ENCODE results near the gene PCNT.

The PCNT gene

GRCh38 chr21:46355161-46356004 lies 31.4 kb downstream of the PCNT start:
- POLR2A ChIA-PET: no interaction called here
- no peak for TF ChIP-seq GLI4 (tag by site-specific recombination; IDR thresholded peaks at IDR 0.05)
- no peak for TF ChIP-seq ZNF791 (tag by site-specific recombination; IDR thresholded peaks at IDR 0.05)
- TF ChIP-seq ZFHX2 (tag by site-specific recombination; conservative IDR thresholded peaks at IDR 0.05): 0 out of 2 replicates have a peak, but pooled peaks have one; percentile 30
- no peak for TF ChIP-seq ZNF37A (tag by site-specific recombination; IDR thresholded peaks at IDR 0.05)
- H3K4me1 ChIP-seq (ENCODE audit: control insufficient read depth, insufficient read depth, low read length): no peaks in the 10 kb centered on the region
- no peaks in the 10 kb centered on the region for H3K9me3 ChIP-seq (ENCODE audit: control insufficient read depth, insufficient read depth, low read depth, low read length)
- H3K27ac ChIP-seq (ENCODE audit: extremely low read depth, low read depth, low read length): no peak overlapping the region
- CTCF ChIA-PET: interaction anchor here (0.6 to 0.7 kb wide), 2 partner anchors 131 to 310 kb away, joined by 3 to 5 read pairs; no protein-coding TSS in a partner anchor
- peaks cover 14 to 86% of the 10 kb centered on the region in 2 experiments for H3K36me3 ChIP-seq (ENCODE audit: control insufficient read depth in 2 of 2, insufficient read depth in 1 of 2, low read length in 2 of 2)
- no peak overlapping the region for H3K4me3 ChIP-seq (ENCODE audit: low read depth, low read length)

- Histone ChIP-seq H3K4me3 (ENCODE audit: low read depth, low read length) (no peak overlapping the region), H3K9me3 (ENCODE audit: control insufficient read depth, insufficient read depth, low read depth, low read length) (no peaks in the 10 kb centered on the region), H3K4me1 (ENCODE audit: control insufficient read depth, insufficient read depth, low read length) (no peaks in the 10 kb centered on the region), H3K27ac (ENCODE audit: extremely low read depth, low read depth, low read length) (no peak overlapping the region), H3K36me3 (ENCODE audit: control insufficient read depth in 2 of 2, insufficient read depth in 1 of 2, low read length in 2 of 2) (peaks cover 16 to 84% of the 10 kb centered on the region in 2 experiments; a peak in 2 of 3 replicates)
- TF ChIP-seq ZNF391 (tag by site-specific recombination; IDR thresholded peaks at IDR 0.05; ENCODE audit: borderline replicate concordance, low read depth) (no peak), BCL11B (tag by site-specific recombination; IDR thresholded peaks at IDR 0.05; ENCODE audit: low read depth) (0 out of 2 replicates have a peak, but pooled peaks have one; percentile 22)
- ChIA-PET POLR2A (no interaction called here), CTCF (interaction anchor here (0.7 kb wide), 1 partner anchor 309 kb away, joined by 3 read pairs; no protein-coding TSS in a partner anchor)
Measured at GRCh38 chr21:46356005-46356338, 32.0 kb downstream of the PCNT start.

- ChIA-PET CTCF (interaction anchor here (0.6 kb wide), 1 partner anchor 173 kb away, joined by 5 read pairs; no protein-coding TSS in a partner anchor), POLR2A (no interaction called here)
- TF ChIP-seq OSR2 (tag by site-specific recombination; IDR thresholded peaks at IDR 0.05) (no peak), TRIM28 (IDR thresholded peaks at IDR 0.05; ENCODE audit: borderline replicate concordance, low read length) (no peak), ZNF600 (tag by site-specific recombination; IDR thresholded peaks at IDR 0.05) (peak; percentile 44; the same call in 1 of the 2 replicates), GLI4 (tag by site-specific recombination; IDR thresholded peaks at IDR 0.05) (no peak), ZNF341 (tag by site-specific recombination; IDR thresholded peaks at IDR 0.05; ENCODE audit: low read depth) (peak; percentile 51; the same call in 1 of the 2 replicates)
- Histone ChIP-seq H3K36me3 (ENCODE audit: control insufficient read depth in 2 of 2, insufficient read depth in 1 of 2, low read length in 2 of 2) (peaks cover 23 to 83% of the 10 kb centered on the region in 2 experiments), H3K9me3 (ENCODE audit: control insufficient read depth, insufficient read depth, low read depth, low read length) (no peaks in the 10 kb centered on the region), H3K27ac (ENCODE audit: extremely low read depth, low read depth, low read length) (no peak overlapping the region), H3K4me1 (ENCODE audit: control insufficient read depth, insufficient read depth, low read length) (no peaks in the 10 kb centered on the region), H3K4me3 (ENCODE audit: low read depth, low read length) (no peak overlapping the region)
Measured at GRCh38 chr21:46356494-46357334, 32.8 kb downstream of the PCNT start.

- CTCF ChIA-PET: interaction anchor here (0.6 kb wide), 1 partner anchor 172 kb away, joined by 5 read pairs; no protein-coding TSS in a partner anchor
- Histone ChIP-seq H3K9me3 (ENCODE audit: control insufficient read depth, insufficient read depth, low read depth, low read length) (no peaks in the 10 kb centered on the region), H3K4me1 (ENCODE audit: control insufficient read depth, insufficient read depth, low read length) (no peaks in the 10 kb centered on the region), H3K4me3 (ENCODE audit: low read depth, low read length) (no peak overlapping the region), H3K36me3 (ENCODE audit: control insufficient read depth in 2 of 2, insufficient read depth in 1 of 2, low read length in 2 of 2) (peaks cover 29 to 83% of the 10 kb centered on the region in 2 experiments), H3K27ac (ENCODE audit: extremely low read depth, low read depth, low read length) (no peak overlapping the region)
- POLR2A ChIA-PET: no interaction called here
- no peak for TF ChIP-seq CTCF (tag by site-specific recombination; IDR thresholded peaks at IDR 0.05)
- TF ChIP-seq REST (tag by site-specific recombination; IDR thresholded peaks at IDR 0.05): no peak
- TF ChIP-seq ZNF391 (tag by site-specific recombination; IDR thresholded peaks at IDR 0.05; ENCODE audit: borderline replicate concordance, low read depth): no peak
Measured at GRCh38 chr21:46357335-46357604, 33.3 kb downstream of the PCNT start.

All from HEK293 (cell line).